CD4-positive, alpha-beta T cell treated with Interleukin-15 for 4 hours (primary cell): Measurements from ENCODE around the gene NOCT.
A peak's percentile ranks its signal among the peaks of the same experiment; 100 is the strongest.
"Not testable (repeated sequence)": the region's sequence is repeated elsewhere in the genome, so short reads cannot be mapped to it uniquely, and the experiment has no call there.

ENCODE experiments used
- DNase-seq: peaks from one replicate; pipeline ENCODE4 v3.0.0-alpha.2; 2020; ENCODE audit warnings: low spot score

NOCT gene

GRCh38 chr4:139011225-139011950 is 4.2 kb upstream of the NOCT start:
- DNase-seq = no peak

- DNase-seq = peak; percentile 31
Observed at GRCh38 chr4:139014371-139015268, 961 bp upstream of the NOCT start.

GRCh38 chr4:139015948-139016471 is 429 bp downstream of the NOCT start:
- peak; percentile 34 for DNase-seq

GRCh38 chr4:139017861-139018260 is 2.3 kb downstream of the NOCT start:
- no peak for DNase-seq

GRCh38 chr4:139018501-139018900 is 2.9 kb downstream of the NOCT start:
- DNase-seq = no peak

- no peak for DNase-seq
Observed at GRCh38 chr4:139018971-139019758, 3.6 kb downstream of the NOCT start.

GRCh38 chr4:139020384-139020783 is 4.8 kb downstream of the NOCT start:
- no peak for DNase-seq

DNA sequence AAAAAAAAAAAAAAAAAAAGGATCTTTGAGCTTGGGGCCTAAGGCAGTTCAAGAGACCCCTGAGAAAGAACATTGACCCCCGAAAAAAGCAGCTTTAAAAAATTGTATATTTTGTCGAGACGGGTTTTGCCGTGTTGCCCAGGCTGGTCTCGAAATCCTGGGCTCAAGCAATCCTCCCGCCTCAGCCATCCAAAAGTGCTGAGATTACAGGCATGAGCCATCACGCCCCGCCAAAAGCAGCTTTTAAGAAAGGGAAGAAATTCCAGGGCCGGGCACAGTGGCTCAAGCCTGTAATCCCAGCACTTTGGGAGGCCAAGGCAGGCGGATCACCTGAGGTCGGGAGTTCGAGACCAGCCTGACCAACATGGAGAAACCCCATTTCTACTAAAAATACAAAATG is 5.5 kb downstream of the NOCT start:
- DNase-seq = not testable (repeated sequence)

DNA sequence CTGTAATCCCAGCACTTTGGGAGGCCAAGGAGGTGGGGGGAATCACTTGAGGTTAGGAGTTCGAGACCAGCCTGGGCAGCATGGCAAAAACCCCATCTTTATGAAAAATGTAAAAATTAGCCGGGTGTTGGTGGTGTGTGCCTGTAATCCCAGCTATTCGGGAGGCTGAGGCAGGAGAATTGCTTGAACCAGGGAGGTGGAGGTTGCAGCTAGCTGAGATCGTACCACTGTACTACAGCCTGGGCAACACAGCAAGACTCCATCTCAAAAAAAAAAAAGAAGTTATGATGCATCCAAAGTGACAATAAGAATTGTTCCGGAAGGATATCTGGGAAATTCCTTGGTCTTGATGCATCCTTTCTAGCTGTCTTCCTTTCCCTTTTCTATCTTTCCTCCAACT is 7.3 kb downstream of the NOCT start:
- no peak for DNase-seq

DNA sequence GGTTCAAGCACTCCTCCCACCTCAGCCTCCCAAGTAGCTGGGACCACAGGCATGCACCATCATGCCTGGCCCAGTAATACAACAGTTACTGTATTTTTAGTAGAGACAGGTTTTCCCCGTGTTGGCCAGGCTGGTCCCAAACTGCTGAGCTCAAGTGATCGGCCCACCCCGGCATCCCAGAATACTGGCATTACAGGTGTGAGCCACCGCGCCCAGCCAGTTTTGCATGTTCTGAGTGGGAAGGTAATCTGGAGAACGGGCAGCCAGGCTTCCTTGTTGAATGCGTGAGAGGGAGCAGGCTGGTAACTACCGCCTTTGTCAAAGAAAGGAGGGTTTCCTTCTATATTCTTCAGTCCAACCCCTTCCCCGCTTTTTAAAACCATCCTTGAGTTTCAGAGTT is 9.1 kb downstream of the NOCT start:
- no peak for DNase-seq

- DNase-seq = no peak
Observed at GRCh38 chr4:139025841-139026240, 10.3 kb downstream of the NOCT start.

GRCh38 chr4:139027776-139028175 is 12.2 kb downstream of the NOCT start:
- no peak for DNase-seq

GRCh38 chr4:139028191-139028661 is 12.6 kb downstream of the NOCT start:
- no peak for DNase-seq

GRCh38 chr4:139029866-139030363 is 14.3 kb downstream of the NOCT start:
- not testable (repeated sequence) for DNase-seq

DNA sequence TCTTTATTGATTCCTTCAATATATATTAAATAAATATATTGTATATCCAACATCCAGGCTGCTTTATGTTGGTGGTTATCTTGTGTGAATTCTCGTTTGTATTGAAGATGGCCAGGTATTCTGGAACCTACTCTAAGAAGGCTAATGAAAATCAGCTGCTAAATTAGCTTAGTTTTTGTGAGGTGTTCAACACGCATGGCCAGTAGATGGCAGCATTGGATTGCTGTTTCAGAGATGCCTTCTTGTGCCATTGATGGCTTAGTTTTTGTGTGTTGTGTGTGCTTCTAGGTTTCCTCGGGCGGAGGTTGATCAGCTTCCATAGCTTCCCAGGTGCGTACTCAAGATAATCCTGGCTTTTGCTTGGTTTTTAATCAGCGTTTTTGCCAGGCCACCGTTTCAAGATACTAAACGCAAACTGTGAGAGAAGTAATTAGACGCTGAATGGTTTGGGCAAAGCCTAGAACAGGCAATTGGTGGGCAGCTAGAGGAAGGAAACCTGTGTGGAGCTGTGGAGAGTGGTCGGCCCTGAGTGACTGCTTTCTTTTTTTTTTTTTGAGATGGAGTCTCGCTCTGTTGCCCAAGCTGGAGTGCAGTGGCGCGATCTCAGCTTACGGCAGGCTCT is 15.1 kb downstream of the NOCT start:
- peak; percentile 83 for DNase-seq

DNA sequence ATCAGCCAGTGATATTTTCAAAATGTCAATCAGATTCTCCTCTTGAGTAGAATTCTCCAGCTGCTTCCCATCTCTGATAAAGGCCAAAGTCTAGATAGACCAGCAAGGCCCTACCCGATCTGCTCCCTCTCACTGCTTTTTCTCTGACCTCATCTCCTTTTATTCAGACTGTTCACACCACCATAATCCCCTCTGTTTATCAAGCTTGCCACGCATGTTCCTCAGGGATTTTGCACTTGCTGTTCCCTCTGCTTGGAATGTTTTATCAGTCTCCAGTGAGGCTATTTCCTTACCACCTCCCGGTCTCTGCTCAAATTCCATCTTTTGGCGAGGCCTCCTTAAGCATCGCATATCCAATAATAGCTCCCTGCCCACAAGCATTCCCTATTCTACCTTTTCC is 20.1 kb downstream of the NOCT start:
- no peak for DNase-seq

GRCh38 chr4:139036885-139037284 is 21.3 kb downstream of the NOCT start:
- no peak for DNase-seq

GRCh38 chr4:139038874-139039443 is 23.4 kb downstream of the NOCT start:
- no peak for DNase-seq

GRCh38 chr4:139042981-139043460 is 27.4 kb downstream of the NOCT start:
- no peak for DNase-seq

- no peak for DNase-seq
Observed at GRCh38 chr4:139044291-139044690, 28.7 kb downstream of the NOCT start.

GRCh38 chr4:139048026-139048425 is 32.4 kb downstream of the NOCT start:
- DNase-seq = no peak
